ENCODE data around the gene ARMC5.

DNA sequence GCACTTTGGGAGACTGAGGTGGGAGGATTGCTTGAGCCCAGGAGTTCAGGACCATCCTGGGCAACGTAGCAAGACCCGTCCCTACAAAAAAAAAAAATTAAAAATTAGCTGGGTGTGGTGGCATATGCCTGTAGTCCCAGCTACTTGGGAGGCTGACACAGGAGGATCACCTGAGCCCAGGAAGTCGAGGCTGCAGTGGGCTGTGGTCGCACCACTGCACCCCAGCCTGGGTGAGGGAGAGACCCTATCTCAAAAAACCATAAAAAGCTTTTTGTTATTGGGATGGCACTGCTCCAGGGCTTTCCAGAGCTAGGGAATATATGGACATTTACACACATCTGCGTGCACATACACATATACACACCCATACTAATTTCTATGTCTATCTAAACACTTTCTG is 8.1 kb upstream of the ARMC5 start:
- TF ChIP-seq, protein P1, sequence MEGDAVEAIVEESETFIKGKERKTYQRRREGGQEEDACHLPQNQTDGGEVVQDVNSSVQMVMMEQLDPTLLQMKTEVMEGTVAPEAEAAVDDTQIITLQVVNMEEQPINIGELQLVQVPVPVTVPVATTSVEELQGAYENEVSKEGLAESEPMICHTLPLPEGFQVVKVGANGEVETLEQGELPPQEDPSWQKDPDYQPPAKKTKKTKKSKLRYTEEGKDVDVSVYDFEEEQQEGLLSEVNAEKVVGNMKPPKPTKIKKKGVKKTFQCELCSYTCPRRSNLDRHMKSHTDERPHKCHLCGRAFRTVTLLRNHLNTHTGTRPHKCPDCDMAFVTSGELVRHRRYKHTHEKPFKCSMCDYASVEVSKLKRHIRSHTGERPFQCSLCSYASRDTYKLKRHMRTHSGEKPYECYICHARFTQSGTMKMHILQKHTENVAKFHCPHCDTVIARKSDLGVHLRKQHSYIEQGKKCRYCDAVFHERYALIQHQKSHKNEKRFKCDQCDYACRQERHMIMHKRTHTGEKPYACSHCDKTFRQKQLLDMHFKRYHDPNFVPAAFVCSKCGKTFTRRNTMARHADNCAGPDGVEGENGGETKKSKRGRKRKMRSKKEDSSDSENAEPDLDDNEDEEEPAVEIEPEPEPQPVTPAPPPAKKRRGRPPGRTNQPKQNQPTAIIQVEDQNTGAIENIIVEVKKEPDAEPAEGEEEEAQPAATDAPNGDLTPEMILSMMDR (IDR thresholded peaks at IDR 0.05; ENCODE audit: insufficient read depth, low read depth, low read length), result no peak
- no peak for TF ChIP-seq EZH2 (IDR thresholded peaks at IDR 0.05; ENCODE audit: insufficient read depth, low read length)
